KMS-11 (cell line): ENCODE results near the gene SLC24A3.

Experiments
- H2AFZ ChIP-seq: fragments of 200-600 bp; sonication (generic); 2 replicates; pipeline ENCODE4 v1.6.1; 2016; ENCODE audit warnings: antibody characterized with exemption, mixed run types, low read depth
- H3K27ac ChIP-seq: fragments of 200-600 bp; sonication (generic); 2 replicates; pipeline ENCODE4 v1.6.1; 2016; ENCODE audit warnings: mild to moderate bottlenecking, mixed run types
- H3K27me3 ChIP-seq: fragments of 200-600 bp; sonication (generic); 2 replicates; pipeline ENCODE4 v1.6.1; 2017; ENCODE audit warnings: mild to moderate bottlenecking, low read depth, mixed run types, moderate library complexity; ENCODE audit not compliant: insufficient read depth
- H3K36me3 ChIP-seq: fragments of 200-600 bp; sonication (generic); 2 replicates; pipeline ENCODE4 v1.6.1; 2017; ENCODE audit warnings: mild to moderate bottlenecking, mixed run types; ENCODE audit not compliant: insufficient read depth
- H3K4me1 ChIP-seq: fragments of 200-600 bp; sonication (generic); 2 replicates; pipeline ENCODE4 v1.6.1; 2016; ENCODE audit warnings: mild to moderate bottlenecking, low read depth, mixed run types; ENCODE audit not compliant: poor library complexity, severe bottlenecking
- H3K4me2 ChIP-seq: fragments of 200-600 bp; sonication (generic); 2 replicates; pipeline ENCODE4 v1.7.0; 2016; ENCODE audit warnings: mild to moderate bottlenecking, mixed run types
- H3K4me3 ChIP-seq: fragments of 200-600 bp; sonication (generic); IDR thresholded peaks from 2 replicates; pipeline ENCODE4 v1.6.1; 2017; ENCODE audit warnings: low read depth, low read length, mixed read lengths; ENCODE audit not compliant: insufficient read depth
- H3K79me2 ChIP-seq: fragments of 200-600 bp; sonication (generic); 2 replicates; pipeline ENCODE4 v1.6.1; 2016; ENCODE audit warnings: low read depth, mixed run types; ENCODE audit not compliant: insufficient read depth
- H3K9ac ChIP-seq: fragments of 200-600 bp; sonication (generic); 2 replicates; pipeline ENCODE4 v1.6.1; 2016; ENCODE audit warnings: mild to moderate bottlenecking, mixed run types
- H4K20me1 ChIP-seq: fragments of 200-600 bp; sonication (generic); 2 replicates; pipeline ENCODE4 v1.6.1; 2016; ENCODE audit warnings: mild to moderate bottlenecking, mixed run types; ENCODE audit not compliant: insufficient read depth
- CTCF ChIP-seq: fragments of 200-600 bp; sonication (generic); conservative IDR thresholded peaks from 2 replicates; pipeline ENCODE4 v1.6.1; 2017; ENCODE audit warnings: low read depth, mild to moderate bottlenecking, antibody characterized with exemption, low read length, moderate library complexity, mixed read lengths

SLC24A3 gene

GRCh38 chr20:19268426-19268825 lies 56.0 kb downstream of the SLC24A3 start:
- no peak overlapping the region for H3K4me2 ChIP-seq
- H3K9ac ChIP-seq, result no peak overlapping the region
- no peaks in the 10 kb centered on the region for H3K27me3 ChIP-seq
- no peak overlapping the region for H2AFZ ChIP-seq
- no peaks in the 10 kb centered on the region for H3K79me2 ChIP-seq
- H3K4me3 ChIP-seq, result no peak overlapping the region
- H3K36me3 ChIP-seq, result no peaks in the 10 kb centered on the region
- no peaks in the 10 kb centered on the region for H3K4me1 ChIP-seq
- H3K27ac ChIP-seq, result no peak overlapping the region
- no peaks in the 10 kb centered on the region for H4K20me1 ChIP-seq
- no peak for TF ChIP-seq CTCF

- Histone ChIP-seq H3K79me2 (no peaks in the 10 kb centered on the region), H4K20me1 (no peaks in the 10 kb centered on the region), H3K9ac (no peak overlapping the region), H2AFZ (no peak overlapping the region), H3K27ac (no peak overlapping the region), H3K4me2 (no peak overlapping the region), H3K27me3 (no peaks in the 10 kb centered on the region), H3K36me3 (no peaks in the 10 kb centered on the region), H3K4me3 (no peak overlapping the region), H3K4me1 (no peaks in the 10 kb centered on the region)
- no peak for TF ChIP-seq CTCF
Measured at GRCh38 chr20:19269737-19270340, 57.4 kb downstream of the SLC24A3 start.

GRCh38 chr20:19271879-19272651 lies 59.6 kb downstream of the SLC24A3 start:
- H3K36me3 ChIP-seq, result no peaks in the 10 kb centered on the region
- no peak overlapping the region for H3K4me2 ChIP-seq
- H3K4me3 ChIP-seq, result no peak overlapping the region
- no peaks in the 10 kb centered on the region for H3K27me3 ChIP-seq
- H3K79me2 ChIP-seq, result no peaks in the 10 kb centered on the region
- no peak overlapping the region for H2AFZ ChIP-seq
- no peak overlapping the region for H3K27ac ChIP-seq
- H4K20me1 ChIP-seq, result no peaks in the 10 kb centered on the region
- TF ChIP-seq CTCF, result no peak
- no peak overlapping the region for H3K9ac ChIP-seq
- no peaks in the 10 kb centered on the region for H3K4me1 ChIP-seq

- no peak overlapping the region for H3K9ac ChIP-seq
- H3K27me3 ChIP-seq, result no peaks in the 10 kb centered on the region
- no peaks in the 10 kb centered on the region for H3K79me2 ChIP-seq
- no peak overlapping the region for H3K4me3 ChIP-seq
- no peaks in the 10 kb centered on the region for H3K36me3 ChIP-seq
- H3K4me1 ChIP-seq, result no peaks in the 10 kb centered on the region
- TF ChIP-seq CTCF, result no peak
- H3K4me2 ChIP-seq, result no peak overlapping the region
- H4K20me1 ChIP-seq, result no peaks in the 10 kb centered on the region
- no peak overlapping the region for H2AFZ ChIP-seq
- H3K27ac ChIP-seq, result no peak overlapping the region
Measured at GRCh38 chr20:19272976-19273654, 60.7 kb downstream of the SLC24A3 start.
